ENCODE results near the gene TTC27.
"Not testable (repeated sequence)": the region's sequence is repeated elsewhere in the genome, so short reads cannot be mapped to it uniquely, and the experiment has no call there.

TTC27 gene

GRCh38 chr2:32627814-32628579 lies at the start of gene TTC27:
Gene TTC27 (plus strand): TSS chr2:32628050. CDS start chr2:32628293, 243 bp downstream.
- peak; percentile 91 to 94 for DNase-seq (ENCODE audit: low read depth in 2 of 2)

- no peak for DNase-seq (ENCODE audit: low read depth in 2 of 2)
Observed at GRCh38 chr2:32591669-32592463, 36.0 kb upstream of the TTC27 start.

GRCh38 chr2:32594573-32594972 lies 33.3 kb upstream of the TTC27 start:
- DNase-seq (ENCODE audit: low read depth in 2 of 2) = no peak

GRCh38 chr2:32611366-32611765 lies 16.5 kb upstream of the TTC27 start:
- no peak for DNase-seq (ENCODE audit: low read depth in 2 of 2)

GRCh38 chr2:32611771-32612170 lies 16.1 kb upstream of the TTC27 start:
- DNase-seq (ENCODE audit: low read depth in 2 of 2) = no peak

- DNase-seq (ENCODE audit: low read depth in 2 of 2) = no peak
Observed at GRCh38 chr2:32614084-32614483, 13.8 kb upstream of the TTC27 start.

- no peak for DNase-seq (ENCODE audit: low read depth in 2 of 2)
Observed at GRCh38 chr2:32617599-32618189, 10.2 kb upstream of the TTC27 start.

GRCh38 chr2:32622570-32623310 lies 5.1 kb upstream of the TTC27 start:
- DNase-seq (ENCODE audit: low read depth in 2 of 2) = no peak

- no peak for DNase-seq (ENCODE audit: low read depth in 2 of 2)
Observed at GRCh38 chr2:32623311-32623706, 4.5 kb upstream of the TTC27 start.

GRCh38 chr2:32624812-32625211 lies 3.0 kb upstream of the TTC27 start:
- DNase-seq (ENCODE audit: low read depth in 2 of 2) = no peak

GRCh38 chr2:32626639-32627221 lies 1.1 kb upstream of the TTC27 start:
- DNase-seq (ENCODE audit: low read depth in 2 of 2) = no peak

GRCh38 chr2:32627441-32627813 lies 423 bp upstream of the TTC27 start:
- peak; percentile 12 to 22 for DNase-seq (ENCODE audit: low read depth in 2 of 2)

- peak; percentile 29 to 34 for DNase-seq (ENCODE audit: low read depth in 2 of 2)
Observed at GRCh38 chr2:32632089-32632488, 4.2 kb downstream of the TTC27 start.

- DNase-seq (ENCODE audit: low read depth in 2 of 2) = no peak
Observed at GRCh38 chr2:32633040-32633439, 5.2 kb downstream of the TTC27 start.

- DNase-seq (ENCODE audit: low read depth in 2 of 2) = not testable (repeated sequence)
Observed at GRCh38 chr2:32638548-32638947, 10.7 kb downstream of the TTC27 start.

- no peak for DNase-seq (ENCODE audit: low read depth in 2 of 2)
Observed at GRCh38 chr2:32641180-32641579, 13.3 kb downstream of the TTC27 start.

- no peak for DNase-seq (ENCODE audit: low read depth in 2 of 2)
Observed at GRCh38 chr2:32647180-32647651, 19.4 kb downstream of the TTC27 start.

- no peak for DNase-seq (ENCODE audit: low read depth in 2 of 2)
Observed at GRCh38 chr2:32652555-32653209, 24.8 kb downstream of the TTC27 start.

GRCh38 chr2:32656069-32656468 lies 28.2 kb downstream of the TTC27 start:
- DNase-seq (ENCODE audit: low read depth in 2 of 2) = no peak

GRCh38 chr2:32663864-32664263 lies 36.0 kb downstream of the TTC27 start:
- no peak for DNase-seq (ENCODE audit: low read depth in 2 of 2)

- no peak for DNase-seq (ENCODE audit: low read depth in 2 of 2)
Observed at GRCh38 chr2:32666704-32667103, 38.9 kb downstream of the TTC27 start.

All from stimulated activated CD4-positive, alpha-beta T cell treated with anti-CD3 and anti-CD28 coated beads, Interleukin-4, amount 100 ng/mL, for 48 hours (primary cell).